B cell (primary cell): Measurements from ENCODE around the gene MARS1. TPM values are rescaled to one million over a fixed set of nuclear protein-coding genes. Genes with fewer than 3 reads are reported as not detected.
A peak's percentile ranks its signal among the peaks of the same experiment; 100 is the strongest.

Source experiments
- ATAC-seq: fragments of 200-7000 bp; cut with Tn5 transposase; one replicate; pipeline ENCODE4 v1.10.0; 2021; ENCODE audit warnings: low read depth, mild to moderate bottlenecking, moderate number of reproducible peaks, moderate library complexity
- CTCF ChIA-PET: fragments of 350-600 bp; sonication (Branson Sonifier 250); formaldehyde crosslinking; loops from one replicate; lab custom pipeline; 2021; ENCODE audit warnings: antibody characterized with exemption, inconsistent platforms; lab: Charles Lee
- POLR2A ChIA-PET: fragments of 350-600 bp; sonication (Branson Sonifier 250); formaldehyde crosslinking; loops from one replicate; lab custom pipeline; 2021; ENCODE audit warnings: antibody characterized with exemption; lab: Charles Lee
- DNase-seq: peaks from one replicate; pipeline ENCODE4 v3.0.0; 2013
- H2AFZ ChIP-seq: 2 replicates; pipeline ENCODE4 v1.6.1; 2012; ENCODE audit warnings: mild to moderate bottlenecking, low read depth, low read length; ENCODE audit not compliant: insufficient read depth, poor library complexity, severe bottlenecking
- H3K27ac ChIP-seq, 2 donors: 1 replicate in 1 of 2; 2 replicates in 1 of 2; pipeline ENCODE4 v1.5.1; 2012 to 2013; ENCODE audit warnings: low read length in 2 of 2, mild to moderate bottlenecking in 2 of 2, moderate library complexity in 1 of 2
- H3K27me3 ChIP-seq, 4 experiments: fragments of 200-600 bp in 1 of 4; sonication (generic) in 1 of 4; replicated peaks in 1 of 4; 1 replicate in 2 of 4; 2 replicates in 2 of 4; pipeline versions ENCODE4 v1.6.1 to v1.7.0; 2013 to 2016; ENCODE audit warnings: low read length in 3 of 4, mild to moderate bottlenecking in 2 of 4, mixed read lengths in 1 of 4, moderate library complexity in 1 of 4; ENCODE audit not compliant: insufficient read depth in 4 of 4, control insufficient read depth in 3 of 4; ENCODE audit errors: control extremely low read depth in 1 of 4
- H3K36me3 ChIP-seq, 2 experiments: replicated peaks in 1 of 2; 1 replicate in 1 of 2; 2 replicates in 1 of 2; pipeline versions ENCODE4 v1.6.1 to v1.7.1; 2013; ENCODE audit warnings: low read length in 1 of 2; ENCODE audit not compliant: insufficient read depth in 2 of 2, control insufficient read depth in 1 of 2; ENCODE audit errors: control extremely low read depth in 1 of 2, extremely low read depth in 1 of 2
- H3K4me1 ChIP-seq, 2 donors: fragments of 200-600 bp in 1 of 2; sonication (generic) in 1 of 2; 1 replicate in 1 of 2; 2 replicates in 1 of 2; pipeline versions ENCODE4 v1.5.1 to v1.6.1; 2013 to 2017; ENCODE audit warnings: low read length in 2 of 2; ENCODE audit not compliant: control insufficient read depth in 2 of 2, insufficient read depth in 2 of 2
- H3K4me2 ChIP-seq: replicated peaks from 2 replicates; pipeline ENCODE3; 2012; ENCODE audit warnings: mild to moderate bottlenecking, low read depth, low read length; ENCODE audit not compliant: poor library complexity, severe bottlenecking
- H3K4me3 ChIP-seq, 5 experiments: fragments of 200-600 bp in 1 of 5; sonication (generic) in 1 of 5; 1 replicate in 3 of 5; 2 replicates in 2 of 5; pipeline versions ENCODE4 v1.5.1 to v1.7.0; 2011 to 2016; ENCODE audit warnings: low read length in 4 of 5, mild to moderate bottlenecking in 4 of 5, low read depth in 2 of 5, control low read depth in 1 of 5, moderate library complexity in 1 of 5; ENCODE audit not compliant: insufficient read depth in 1 of 5; ENCODE audit errors: control extremely low read depth in 1 of 5, extremely low read depth in 1 of 5
- H3K79me2 ChIP-seq: fragments of 200-600 bp; sonication (generic); one replicate; pipeline ENCODE4 v1.6.0; 2016; ENCODE audit warnings: low read length; ENCODE audit not compliant: control insufficient read depth, insufficient read depth
- H3K9ac ChIP-seq: fragments of 200-600 bp; sonication (generic); 2 replicates; pipeline ENCODE4 v1.6.1; 2017; ENCODE audit warnings: mild to moderate bottlenecking, low read length, moderate library complexity
- H3K9me3 ChIP-seq, 3 donors: one replicate each; pipeline versions ENCODE4 v1.6.1 to v1.7.1; 2013; ENCODE audit warnings: low read length in 2 of 3; ENCODE audit not compliant: control insufficient read depth in 2 of 3, insufficient read depth in 1 of 3; ENCODE audit errors: control extremely low read depth in 1 of 3
- H4K20me1 ChIP-seq: 2 replicates; pipeline ENCODE4 v1.6.0; 2012; ENCODE audit warnings: mild to moderate bottlenecking, low read length; ENCODE audit not compliant: insufficient read depth, control insufficient read depth, poor library complexity, severe bottlenecking
- H3K27ac Mint-ChIP-seq: one replicate; pipeline ENCODE4 v1.8.0; 2021; ENCODE audit warnings: mixed read lengths
- H3K27me3 Mint-ChIP-seq: one replicate; pipeline ENCODE4 v1.8.0; 2021; ENCODE audit warnings: mixed read lengths
- H3K4me1 Mint-ChIP-seq: one replicate; pipeline ENCODE4 v1.8.0; 2021; ENCODE audit warnings: mixed read lengths
- H3K4me3 Mint-ChIP-seq: one replicate; pipeline ENCODE4 v1.8.0; 2021; ENCODE audit warnings: mixed read lengths
- H3K9me3 Mint-ChIP-seq: one replicate; pipeline ENCODE4 v1.8.0; 2022; ENCODE audit warnings: mixed read lengths; ENCODE audit not compliant: insufficient read depth
- EZH2 ChIP-seq: IDR thresholded peaks from 2 replicates; pipeline ENCODE4 v1.6.1; 2012; ENCODE audit warnings: borderline replicate concordance, low read depth, mild to moderate bottlenecking, moderate library complexity, low read length; ENCODE audit not compliant: insufficient read depth, poor library complexity, severe bottlenecking
- WGBS: methylation state at CpG from one replicate; pipeline ENCODE4 v1.1.5; 2013; ENCODE audit warnings: missing lambda C conversion rate; ENCODE audit not compliant: insufficient coverage; 5-methylcytosine and 5-hydroxymethylcytosine counted together
- intact Hi-C: fragments of 100-400 bp; cut with micrococcal nuclease; formaldehyde crosslinking; loops from one replicate; pipeline ENCODE4 v1.10.0; 2022
- polyA plus RNA-seq: library from polyadenylated mRNA; depleted of rRNA; stranded (reverse); fragments of >200 nt; gene quantifications from 2 replicates; pipeline ENCODE4 v1.2.3, GENCODE V29; 2012
- total RNA-seq, 2 donors: library from RNA; stranded (reverse); fragments of 120-200 nt in 1 of 2; gene quantifications; 1 replicate in 1 of 2; 2 replicates in 1 of 2; pipeline versions ENCODE4 v1.2.3 to v1.2.4, GENCODE V29; 2013 to 2022
- TF ChIP-seq, protein P1 (sequence below): fragments of 200-600 bp; IDR thresholded peaks from one replicate; pipeline ENCODE4 v1.8.0; 2022; ENCODE audit warnings: antibody characterized with exemption, mild to moderate bottlenecking

Gene MARS1
- total and polyA plus RNA-seq, 2 donors (not counting 1 experiment from before 2014, with no cell fraction given) = 158 to 193 TPM

GRCh38 chr12:57455374-57456144 is 32.3 kb upstream of the MARS1 start:
- Histone ChIP-seq H3K9me3 (no peaks in the 10 kb centered on the region), H3K79me2 (no peaks in the 10 kb centered on the region), H3K9ac (peak overlapping the region; percentile 22), H3K4me2 (peak overlapping the region; percentile 77), H3K36me3 (no peaks in the 10 kb centered on the region), H3K27ac (no peak overlapping the region), H2AFZ (peak overlapping the region; percentile 83), H3K4me1 (peaks cover 18 to 23% of the 10 kb centered on the region in 2 donors), H3K27me3 (no peaks in the 10 kb centered on the region), H4K20me1 (no peaks in the 10 kb centered on the region), H3K4me3 (peak overlapping the region in 2 of 5 experiments; percentile 8 to 39)
- H3K9me3 Mint-ChIP-seq = no peaks in the 10 kb centered on the region
- CTCF ChIA-PET = interaction anchor here (0.6 to 6.9 kb wide), 25 partner anchors 8 to 242 kb away, joined by 3 to 126 read pairs (median 5); partner anchors contain the start of gene INHBC
- H3K4me1 Mint-ChIP-seq = peaks cover 35% of the 10 kb centered on the region
- intact Hi-C loops = loop anchor here (2.0 to 10.0 kb wide), 3 partner anchors 149 to 343 kb away; partner anchors contain the start of genes CDK4, MARCHF9 and STAT6
- ATAC-seq (no peak), DNase-seq (no peak)
- POLR2A ChIA-PET = interaction anchor here (0.6 kb wide), 1 partner anchor 369 kb away, joined by 3 read pairs; no protein-coding TSS in a partner anchor
- peak overlapping the region; percentile 85 for H3K4me3 Mint-ChIP-seq
- H3K27ac Mint-ChIP-seq = peak overlapping the region; percentile 75
- peaks cover 4% of the 10 kb centered on the region for H3K27me3 Mint-ChIP-seq
- WGBS = 73% methylated on average over 6 of the region's 10 CpGs
- TF ChIP-seq, protein P1, sequence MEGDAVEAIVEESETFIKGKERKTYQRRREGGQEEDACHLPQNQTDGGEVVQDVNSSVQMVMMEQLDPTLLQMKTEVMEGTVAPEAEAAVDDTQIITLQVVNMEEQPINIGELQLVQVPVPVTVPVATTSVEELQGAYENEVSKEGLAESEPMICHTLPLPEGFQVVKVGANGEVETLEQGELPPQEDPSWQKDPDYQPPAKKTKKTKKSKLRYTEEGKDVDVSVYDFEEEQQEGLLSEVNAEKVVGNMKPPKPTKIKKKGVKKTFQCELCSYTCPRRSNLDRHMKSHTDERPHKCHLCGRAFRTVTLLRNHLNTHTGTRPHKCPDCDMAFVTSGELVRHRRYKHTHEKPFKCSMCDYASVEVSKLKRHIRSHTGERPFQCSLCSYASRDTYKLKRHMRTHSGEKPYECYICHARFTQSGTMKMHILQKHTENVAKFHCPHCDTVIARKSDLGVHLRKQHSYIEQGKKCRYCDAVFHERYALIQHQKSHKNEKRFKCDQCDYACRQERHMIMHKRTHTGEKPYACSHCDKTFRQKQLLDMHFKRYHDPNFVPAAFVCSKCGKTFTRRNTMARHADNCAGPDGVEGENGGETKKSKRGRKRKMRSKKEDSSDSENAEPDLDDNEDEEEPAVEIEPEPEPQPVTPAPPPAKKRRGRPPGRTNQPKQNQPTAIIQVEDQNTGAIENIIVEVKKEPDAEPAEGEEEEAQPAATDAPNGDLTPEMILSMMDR = no peak
- TF ChIP-seq EZH2 = no peak
